Neural progenitor cell (in vitro differentiated cells): Measurements from ENCODE around the gene PIGQ.

Source experiments
- EZH2 ChIP-seq: fragments of 200-600 bp; sonication (generic); IDR thresholded peaks from 2 replicates; pipeline ENCODE4 v1.6.1; 2017; ENCODE audit warnings: antibody characterized with exemption, mild to moderate bottlenecking, moderate library complexity
- TF ChIP-seq, protein P1 (sequence below): fragments of 200-600 bp; sonication (generic); IDR thresholded peaks from 2 replicates; pipeline ENCODE4 v1.5.1; 2017; ENCODE audit warnings: antibody characterized with exemption, mild to moderate bottlenecking

DNA sequence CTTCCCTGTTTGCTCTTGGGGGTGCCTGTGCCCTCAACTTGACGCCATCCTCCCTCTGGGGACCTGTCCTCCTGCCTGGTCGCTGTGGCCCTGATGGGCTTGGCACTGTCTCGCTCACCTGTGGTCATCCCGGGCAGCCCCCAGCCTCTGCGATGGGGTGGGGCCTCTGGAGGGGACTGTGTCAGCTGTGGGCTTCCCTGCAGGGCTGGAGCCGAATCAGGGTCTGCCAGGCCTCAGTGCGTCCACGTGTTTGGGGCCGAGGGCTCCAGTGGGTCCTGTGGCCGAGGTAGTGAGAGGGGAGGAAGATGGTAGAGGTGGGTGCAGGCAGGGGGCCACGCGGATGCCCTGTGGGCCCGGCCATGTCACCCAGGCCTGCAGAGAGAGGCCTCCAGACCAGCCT, 8.0 kb downstream of the PIGQ start:
- TF ChIP-seq, protein P1, sequence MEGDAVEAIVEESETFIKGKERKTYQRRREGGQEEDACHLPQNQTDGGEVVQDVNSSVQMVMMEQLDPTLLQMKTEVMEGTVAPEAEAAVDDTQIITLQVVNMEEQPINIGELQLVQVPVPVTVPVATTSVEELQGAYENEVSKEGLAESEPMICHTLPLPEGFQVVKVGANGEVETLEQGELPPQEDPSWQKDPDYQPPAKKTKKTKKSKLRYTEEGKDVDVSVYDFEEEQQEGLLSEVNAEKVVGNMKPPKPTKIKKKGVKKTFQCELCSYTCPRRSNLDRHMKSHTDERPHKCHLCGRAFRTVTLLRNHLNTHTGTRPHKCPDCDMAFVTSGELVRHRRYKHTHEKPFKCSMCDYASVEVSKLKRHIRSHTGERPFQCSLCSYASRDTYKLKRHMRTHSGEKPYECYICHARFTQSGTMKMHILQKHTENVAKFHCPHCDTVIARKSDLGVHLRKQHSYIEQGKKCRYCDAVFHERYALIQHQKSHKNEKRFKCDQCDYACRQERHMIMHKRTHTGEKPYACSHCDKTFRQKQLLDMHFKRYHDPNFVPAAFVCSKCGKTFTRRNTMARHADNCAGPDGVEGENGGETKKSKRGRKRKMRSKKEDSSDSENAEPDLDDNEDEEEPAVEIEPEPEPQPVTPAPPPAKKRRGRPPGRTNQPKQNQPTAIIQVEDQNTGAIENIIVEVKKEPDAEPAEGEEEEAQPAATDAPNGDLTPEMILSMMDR: no peak
- TF ChIP-seq EZH2: no peak
